HK-2 (cell line): Measurements from ENCODE around the gene ARL4A.
"Not testable (repeated sequence)": the region's sequence is repeated elsewhere in the genome, so short reads cannot be mapped to it uniquely, and the experiment has no call there.

Experiments
- DNase-seq: peaks from one replicate; pipeline ENCODE4 v3.0.0-alpha.2; 2018; ENCODE audit not compliant: unreplicated experiment

The ARL4A gene

DNA sequence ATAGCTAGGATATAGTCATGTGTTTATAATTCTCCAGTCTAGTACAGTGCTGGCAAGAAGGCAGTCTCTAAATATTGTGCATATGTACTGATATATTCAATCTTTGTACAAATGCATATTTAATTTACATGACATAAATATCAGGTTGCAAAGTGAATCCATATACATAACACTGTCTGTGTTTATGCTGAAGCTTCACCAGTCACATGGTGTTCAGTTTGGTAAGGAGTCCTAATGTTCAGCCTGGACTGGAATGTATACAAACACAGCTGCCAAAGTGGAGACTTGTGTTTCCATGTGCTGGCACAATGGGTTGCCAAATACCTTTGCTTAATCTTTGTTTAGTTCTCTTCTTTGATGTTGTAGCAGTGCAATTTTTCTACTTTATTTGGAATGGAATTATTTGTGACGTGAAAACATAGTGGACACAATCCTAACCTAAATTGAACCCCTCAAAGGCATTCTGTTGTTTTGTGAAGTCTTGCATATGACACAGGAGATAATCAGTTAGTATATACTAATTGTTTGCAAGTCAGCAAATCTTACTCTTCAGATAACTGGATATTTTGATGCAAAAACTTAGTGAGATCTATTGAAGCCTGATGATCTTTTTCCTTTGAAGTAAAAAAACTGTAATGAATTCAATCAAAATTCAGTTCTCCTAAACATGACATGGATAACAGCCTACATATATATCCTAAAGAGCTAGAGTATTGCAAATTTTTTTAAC lies 17.3 kb upstream of the ARL4A start:
- DNase-seq, result no peak

DNA sequence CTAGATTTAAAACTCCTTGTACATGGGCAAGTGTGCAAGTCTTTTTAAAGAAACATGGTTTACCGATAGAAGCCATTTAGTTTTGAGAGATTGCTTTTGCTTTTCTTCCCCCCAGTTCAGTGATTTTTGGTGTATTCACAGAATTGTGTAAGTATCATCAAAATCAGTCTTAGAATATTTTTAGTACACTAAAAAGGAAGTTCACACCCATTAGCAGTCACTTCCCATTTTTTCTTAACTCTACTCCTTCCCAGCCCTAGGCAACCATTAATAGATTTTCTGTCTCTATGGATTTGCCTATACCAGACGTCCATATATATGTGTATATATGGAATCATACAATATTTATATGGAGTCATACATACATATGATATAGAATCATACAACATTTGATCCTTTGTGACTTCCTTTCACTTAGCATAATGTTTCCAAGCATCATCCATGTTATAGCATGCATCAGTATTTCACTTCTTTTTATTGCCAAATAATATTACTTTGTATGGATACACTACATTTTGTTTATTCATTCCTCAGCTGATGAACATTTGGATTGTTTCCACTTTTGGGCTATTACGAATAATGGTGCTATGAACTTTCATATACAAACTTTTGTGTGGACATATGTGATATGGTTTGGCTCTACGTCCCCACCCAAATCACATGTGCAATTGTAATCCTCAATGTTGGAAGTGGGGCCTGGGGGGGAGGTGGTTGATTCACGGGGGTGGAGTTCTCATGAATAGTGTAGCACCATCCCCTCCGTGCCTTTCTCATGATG lies 16.5 kb upstream of the ARL4A start:
- no peak for DNase-seq

DNA sequence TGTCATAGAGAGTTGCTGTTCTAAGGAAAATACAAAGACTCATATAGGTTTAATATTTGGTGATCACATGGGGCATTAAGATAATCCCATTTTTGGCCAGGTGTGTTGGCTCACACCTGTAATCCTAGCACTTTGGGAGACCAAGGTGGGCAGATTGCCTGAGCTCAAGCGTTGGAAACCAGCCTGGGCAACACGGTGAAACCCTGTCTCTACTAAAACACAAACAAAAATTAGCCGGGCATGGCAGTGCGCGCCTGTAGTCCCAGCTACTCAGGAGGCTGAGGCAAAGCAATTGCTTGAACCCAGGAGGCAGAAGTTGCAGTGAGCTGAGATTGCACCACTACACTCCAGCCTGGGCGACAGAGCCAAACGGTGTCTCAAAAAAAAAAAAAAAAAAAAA lies 14.0 kb upstream of the ARL4A start:
- not testable (repeated sequence) for DNase-seq

DNA sequence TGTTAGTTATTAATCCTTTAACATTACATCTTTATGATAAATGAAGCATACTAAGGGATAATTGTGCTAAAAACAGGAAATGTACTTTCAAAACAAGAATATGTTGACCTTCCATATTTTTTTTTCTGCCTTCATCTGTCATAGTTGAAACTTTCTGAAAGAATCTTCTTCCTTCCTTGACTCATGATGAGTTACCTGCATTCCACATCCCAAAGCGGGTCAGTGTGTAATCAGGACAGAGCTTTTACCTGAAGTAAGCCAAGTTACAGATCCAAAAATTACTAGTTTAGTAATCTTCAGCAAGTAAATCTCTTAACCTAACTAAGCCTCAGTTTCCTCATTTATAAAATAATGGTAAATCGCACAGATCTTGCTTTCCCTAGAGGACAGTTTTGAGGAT lies 13.4 kb upstream of the ARL4A start:
- no peak for DNase-seq

DNA sequence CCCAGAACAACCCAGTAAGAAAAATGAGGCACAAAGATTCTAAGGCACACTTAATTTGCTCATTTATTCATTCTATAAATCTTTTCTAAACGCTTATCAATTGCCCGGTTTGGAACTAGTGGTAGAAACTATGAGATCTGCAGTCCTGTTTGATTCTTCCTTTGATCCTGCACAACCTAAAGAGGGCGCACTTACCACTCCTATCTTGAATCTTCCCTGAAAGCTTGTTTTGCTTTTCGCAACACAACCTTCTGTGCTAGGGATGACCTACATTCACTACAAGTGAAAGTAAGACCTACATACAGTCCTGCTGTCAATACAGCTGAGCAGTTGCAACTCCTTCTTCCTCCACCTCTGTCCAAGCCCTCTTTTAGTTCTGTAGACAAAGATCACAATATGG lies 12.6 kb upstream of the ARL4A start:
- DNase-seq, result no peak

DNA sequence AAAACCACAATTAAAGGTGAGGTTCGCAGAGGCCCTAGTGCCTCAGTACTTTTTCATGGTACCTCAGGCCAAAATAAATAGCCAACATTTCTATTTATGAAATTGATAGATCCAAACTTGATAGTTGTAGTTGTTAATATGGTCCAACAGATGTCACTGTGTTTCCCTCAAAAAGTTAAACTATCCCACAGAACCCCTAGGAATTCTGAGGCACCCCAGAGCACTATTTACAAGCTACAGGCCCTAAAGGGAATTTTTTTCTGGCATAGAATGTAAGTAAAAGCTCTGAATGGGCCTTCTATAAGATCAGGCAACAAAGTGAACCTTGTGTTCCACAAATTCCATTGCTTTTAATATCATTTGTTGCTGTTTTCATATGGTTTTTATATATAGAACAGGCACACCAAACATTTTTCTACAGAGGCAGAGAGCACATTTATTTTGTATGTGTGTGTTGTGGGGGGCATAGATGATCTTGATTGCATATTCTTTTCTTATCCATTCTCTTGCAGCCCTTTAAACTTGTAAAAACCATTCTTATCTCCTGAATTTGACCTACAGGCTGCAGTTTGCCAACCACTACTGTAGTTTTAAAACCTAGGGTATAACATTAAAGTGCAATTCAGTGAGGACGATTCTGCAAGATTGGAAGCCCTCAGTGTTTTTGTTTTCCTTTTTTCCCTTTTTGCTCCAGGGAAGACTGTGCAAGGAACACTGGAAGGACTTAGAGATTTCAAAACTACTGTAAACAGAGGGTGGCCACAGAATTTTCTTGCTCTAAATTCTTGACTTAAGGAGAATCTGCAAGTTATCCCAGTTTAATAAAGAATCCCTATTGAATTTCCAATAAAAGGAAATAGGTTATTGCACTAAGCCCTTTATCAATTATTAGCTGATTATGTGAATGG lies 3.5 kb upstream of the ARL4A start:
- DNase-seq, result no peak

DNA sequence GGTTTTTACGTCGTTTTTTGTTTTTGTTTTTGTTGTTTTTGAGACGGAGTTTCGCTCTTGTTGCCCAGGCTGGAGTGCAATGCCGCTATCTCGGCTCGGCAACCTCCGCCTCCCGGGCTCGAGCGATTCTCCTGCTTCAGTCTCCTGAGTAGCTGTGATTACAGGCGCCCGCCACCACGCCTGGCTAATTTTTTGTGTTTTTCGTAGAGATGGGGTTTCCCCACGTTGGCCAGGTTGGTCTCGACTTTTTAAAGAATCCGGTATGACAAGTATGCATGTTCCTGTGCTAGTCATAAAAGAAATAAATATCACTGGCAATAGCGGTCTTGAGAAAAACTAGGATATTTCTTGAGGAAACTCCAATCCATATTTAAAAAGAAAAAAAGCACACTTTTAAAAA lies 2.7 kb upstream of the ARL4A start:
- no peak for DNase-seq

DNA sequence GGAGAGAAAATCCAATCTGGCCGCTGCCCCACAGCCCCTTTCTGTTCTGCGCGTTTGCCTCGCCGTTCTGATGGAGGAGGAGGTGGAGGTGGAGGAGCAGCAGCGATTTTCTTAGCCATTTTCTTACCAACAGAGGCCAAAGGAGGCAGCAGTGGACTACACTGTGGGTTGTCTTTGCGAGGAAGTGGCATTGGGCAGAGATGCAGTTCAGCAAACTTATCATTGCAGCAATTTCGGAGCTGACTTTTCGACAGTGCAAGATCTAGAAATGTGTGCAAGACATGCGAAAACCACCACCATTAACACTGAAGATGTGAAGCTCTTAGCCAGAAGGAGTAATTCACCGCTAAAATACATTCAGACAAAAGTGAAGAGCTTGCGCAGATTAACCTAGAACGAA lies 1.9 kb upstream of the ARL4A start:
- DNase-seq, result no peak

DNA sequence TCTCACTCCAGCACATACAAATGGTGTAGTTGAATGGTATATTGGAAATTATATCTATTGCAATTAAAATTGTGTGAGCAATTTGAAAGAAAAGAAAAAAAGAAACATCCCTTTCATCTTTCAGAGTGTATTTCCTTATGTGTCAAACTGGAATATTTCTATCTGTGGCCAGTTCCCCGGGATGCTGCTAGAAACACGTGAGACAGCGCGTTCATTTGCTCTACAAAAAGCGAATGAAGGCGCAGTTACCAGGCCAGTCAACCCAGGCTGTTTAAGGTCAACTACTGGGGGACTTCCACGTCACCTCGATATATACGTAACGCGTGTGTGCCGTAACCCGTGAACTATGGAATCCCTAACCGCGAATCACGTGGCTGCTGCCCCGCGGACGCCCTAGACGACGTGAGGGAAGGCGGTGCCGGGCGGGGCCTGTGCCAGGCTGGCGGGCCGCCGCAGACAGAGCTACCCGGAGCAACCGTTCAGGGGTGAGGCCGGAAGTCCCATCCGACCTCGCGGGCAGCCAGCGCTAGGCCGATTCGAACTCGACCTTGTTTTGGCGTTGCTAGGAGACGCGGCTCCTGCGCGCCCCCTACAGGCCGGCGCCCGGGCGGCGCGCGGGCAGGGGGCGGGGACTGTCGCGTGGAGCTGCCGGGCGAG lies 1.1 kb upstream of the ARL4A start:
- DNase-seq, result peak; percentile 99

DNA sequence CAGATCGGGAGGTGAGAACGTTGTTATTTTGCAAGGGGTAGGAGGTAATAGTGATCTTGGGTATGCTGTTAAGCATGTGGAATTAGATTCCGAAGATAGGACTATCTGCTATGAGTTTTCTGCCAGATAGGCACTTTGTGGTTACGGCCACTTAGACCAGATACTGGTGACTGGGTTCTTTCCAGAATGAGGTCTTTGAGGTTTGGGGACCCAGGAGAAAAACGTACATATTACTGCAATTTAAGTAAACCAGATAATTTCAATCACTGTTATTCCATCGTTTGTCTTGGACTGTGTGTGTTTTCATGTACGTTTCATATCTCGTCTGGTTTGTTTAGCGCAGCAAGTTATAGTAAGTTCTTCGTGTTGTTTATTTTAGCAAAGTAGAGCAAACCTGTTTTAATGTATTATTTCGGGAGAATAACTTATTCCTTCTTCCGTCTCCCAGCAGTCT lies 312 bp downstream of the ARL4A start:
- no peak for DNase-seq

DNA sequence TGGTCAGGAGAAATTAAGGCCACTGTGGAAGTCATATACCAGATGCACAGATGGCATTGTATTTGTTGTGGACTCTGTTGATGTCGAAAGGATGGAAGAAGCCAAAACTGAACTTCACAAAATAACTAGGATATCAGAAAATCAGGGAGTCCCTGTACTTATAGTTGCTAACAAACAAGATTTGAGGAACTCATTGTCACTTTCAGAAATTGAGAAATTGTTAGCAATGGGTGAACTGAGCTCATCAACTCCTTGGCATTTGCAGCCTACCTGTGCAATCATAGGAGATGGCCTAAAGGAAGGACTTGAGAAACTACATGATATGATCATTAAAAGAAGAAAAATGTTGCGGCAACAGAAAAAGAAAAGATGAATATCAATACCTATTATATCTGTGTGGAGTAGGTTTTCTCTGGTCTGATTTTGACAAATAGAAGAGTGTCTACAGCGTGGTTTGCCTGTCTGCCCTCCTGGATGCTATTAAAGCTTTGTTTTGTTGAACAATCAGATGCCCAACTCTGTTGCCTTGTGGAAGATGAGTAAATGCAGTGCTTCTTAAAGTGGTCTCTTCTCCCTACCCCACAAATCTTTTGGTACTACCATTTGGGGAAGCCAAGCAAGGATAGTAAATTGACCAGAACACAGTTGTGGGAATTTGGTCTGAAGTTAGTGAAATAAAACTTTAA lies 1.2 kb downstream of the ARL4A start:
- not testable (repeated sequence) for DNase-seq

DNA sequence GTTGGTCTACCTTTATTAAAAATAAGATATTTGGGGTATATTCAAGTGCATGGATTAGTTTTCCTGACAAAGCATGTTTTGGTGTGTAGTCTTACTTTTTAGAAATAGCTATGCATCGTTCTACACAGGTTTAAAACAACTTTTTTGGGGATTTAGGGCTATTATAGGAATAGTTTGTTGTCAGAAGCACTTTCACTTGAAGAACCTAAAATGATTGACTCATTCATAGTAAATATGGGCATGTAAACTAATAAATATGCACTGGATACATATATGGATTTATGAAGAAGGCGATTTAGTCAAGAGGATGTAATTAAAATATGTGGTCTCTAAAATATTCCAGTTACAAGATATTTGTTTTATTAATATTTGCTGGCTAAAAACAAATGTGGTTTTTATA lies 2.0 kb downstream of the ARL4A start:
- no peak for DNase-seq

DNA sequence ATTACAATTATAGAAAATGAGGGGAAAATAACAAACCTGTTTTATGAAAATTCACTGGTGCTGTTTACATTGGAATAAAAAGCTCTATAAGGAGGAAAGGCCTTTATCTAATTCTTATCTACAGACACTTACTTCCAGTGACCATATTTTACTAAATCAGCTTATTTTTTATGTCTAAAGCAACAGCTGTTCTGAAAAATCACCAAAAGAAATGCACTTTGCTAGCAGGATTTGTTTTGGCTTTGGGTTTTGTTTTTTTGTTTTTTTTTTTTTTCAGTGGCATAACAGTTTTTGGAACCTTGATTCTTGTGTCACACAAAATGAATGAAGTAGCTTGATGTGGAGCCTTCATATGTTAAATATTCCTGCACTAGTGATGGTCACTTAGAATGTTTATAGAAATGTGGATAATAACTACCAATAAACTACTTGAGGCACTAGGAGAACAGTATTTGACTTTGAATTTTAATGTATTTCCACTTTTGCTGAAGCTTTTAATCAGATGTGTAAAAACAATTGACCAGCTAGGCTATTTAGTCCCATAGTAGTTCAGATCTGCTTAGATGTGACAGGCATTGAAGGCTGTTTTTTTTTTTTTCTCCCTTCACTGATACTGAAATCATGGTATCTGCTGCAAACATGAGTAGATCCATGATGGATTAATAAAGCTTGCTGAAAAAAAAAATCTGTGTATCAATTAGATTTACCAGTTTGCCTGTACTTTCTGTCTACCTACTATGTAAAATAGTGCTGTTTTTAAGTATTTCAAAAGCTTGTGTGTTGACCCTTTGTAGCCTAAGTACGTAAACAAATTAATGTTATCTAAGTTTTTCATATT lies 2.8 kb downstream of the ARL4A start:
- no peak for DNase-seq

DNA sequence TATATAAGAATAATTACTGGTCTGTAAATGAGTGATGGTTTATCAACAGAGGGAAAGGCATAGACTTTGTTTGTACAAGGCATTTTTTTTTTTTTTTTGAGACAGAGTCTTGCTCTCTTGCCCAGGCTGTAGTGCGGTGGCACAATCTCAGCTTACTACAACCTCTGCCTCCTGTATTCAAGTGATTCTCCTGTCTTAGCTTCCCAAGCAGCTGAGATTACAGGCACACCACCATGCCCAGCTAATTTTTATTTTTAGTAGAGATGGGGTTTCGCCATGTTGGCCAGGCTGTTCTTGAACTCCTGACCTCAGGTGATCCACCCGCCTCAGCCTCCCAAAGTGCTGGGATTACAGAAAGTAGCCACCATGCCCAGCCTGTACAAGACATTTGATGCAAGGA lies 4.0 kb downstream of the ARL4A start:
- not testable (repeated sequence) for DNase-seq

DNA sequence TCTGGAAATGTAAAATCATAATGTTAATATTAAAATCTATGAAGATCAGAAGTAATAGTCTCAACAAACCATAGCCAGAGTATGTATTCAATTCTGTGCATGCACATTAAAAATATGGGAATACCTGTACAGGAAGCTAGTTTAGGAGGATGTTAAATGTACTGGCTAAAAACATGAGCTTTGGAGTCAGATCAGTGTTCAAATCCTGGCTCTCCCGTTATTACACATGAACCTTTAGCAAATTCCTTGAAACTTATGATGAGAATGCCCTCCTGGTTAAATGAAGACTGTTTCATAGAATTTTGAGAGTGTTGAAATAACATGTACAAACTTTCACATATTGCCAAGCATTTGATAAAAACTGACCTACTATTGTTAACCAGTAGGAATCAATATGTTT lies 4.6 kb downstream of the ARL4A start:
- DNase-seq, result no peak

DNA sequence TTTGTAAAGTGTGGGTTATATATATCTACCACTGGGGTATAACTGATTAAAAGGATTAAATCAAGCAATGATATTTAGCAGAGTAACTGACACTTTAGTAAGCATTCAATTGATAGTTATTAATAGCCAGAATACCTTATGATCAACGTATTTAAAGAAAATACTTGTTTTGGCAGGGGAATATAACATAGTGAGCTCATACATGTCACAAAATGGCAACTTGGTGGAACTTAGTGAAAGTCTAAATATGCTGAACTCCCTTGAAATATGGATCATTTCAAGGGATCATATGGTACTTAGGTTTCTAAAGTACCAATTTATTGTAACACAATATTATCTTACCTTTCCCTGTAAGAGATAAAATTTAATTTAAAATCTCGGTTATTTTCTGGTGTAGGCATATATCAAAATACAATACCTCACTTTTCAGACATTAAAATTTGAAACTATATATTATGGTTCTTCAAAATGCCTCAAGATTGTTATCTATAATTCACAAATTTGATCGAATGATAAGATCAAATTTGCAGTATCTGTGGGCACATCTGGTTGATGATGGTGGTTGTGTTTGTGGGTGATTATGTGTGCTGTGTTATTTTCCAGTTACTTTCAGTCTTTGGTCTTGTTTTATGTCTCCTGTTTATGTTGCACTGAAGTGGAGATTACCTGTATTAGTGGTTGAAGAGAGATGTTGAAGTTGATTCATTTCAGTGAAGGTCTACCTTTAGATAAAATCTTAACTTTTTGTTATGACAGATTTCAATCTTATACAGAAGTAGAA lies 5.2 kb downstream of the ARL4A start:
- DNase-seq, result no peak

DNA sequence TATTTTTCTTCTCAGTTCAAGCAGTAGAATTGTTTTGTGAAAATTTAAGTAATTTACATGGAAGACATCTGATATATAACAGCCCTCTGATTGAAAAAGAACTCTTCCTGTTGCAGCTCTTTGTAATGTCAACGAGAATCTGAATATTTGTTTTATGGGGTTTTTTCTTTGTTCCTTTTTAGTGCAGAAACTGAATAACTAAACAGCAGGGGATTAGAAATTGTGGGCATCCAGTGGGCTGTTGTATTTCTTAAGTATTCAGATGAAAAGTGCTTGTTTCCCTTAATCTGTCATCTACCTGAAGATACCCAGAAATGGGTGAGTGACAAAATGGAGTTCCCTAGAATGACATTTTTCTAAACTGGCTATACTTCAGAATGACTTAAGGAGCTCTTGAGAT lies 7.4 kb downstream of the ARL4A start:
- DNase-seq, result no peak

DNA sequence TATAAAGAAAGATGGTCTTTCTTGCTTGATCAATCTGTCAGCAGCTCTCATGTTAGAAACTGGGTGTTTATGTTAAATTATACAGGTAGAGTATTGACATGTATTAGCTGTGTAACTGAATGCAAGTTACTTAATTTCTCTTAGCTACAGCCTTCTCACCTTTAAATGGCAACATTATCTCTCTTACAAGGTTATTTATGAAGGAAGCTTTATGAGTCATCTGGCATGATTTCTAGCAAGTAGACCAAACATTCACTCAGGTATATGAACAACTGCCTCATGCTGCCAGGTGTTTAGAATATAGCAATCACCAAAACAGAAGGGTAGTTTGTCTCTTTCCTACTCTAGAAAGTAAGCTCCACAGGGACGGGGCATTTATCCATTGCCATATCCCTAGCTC lies 8.5 kb downstream of the ARL4A start:
- DNase-seq, result no peak

DNA sequence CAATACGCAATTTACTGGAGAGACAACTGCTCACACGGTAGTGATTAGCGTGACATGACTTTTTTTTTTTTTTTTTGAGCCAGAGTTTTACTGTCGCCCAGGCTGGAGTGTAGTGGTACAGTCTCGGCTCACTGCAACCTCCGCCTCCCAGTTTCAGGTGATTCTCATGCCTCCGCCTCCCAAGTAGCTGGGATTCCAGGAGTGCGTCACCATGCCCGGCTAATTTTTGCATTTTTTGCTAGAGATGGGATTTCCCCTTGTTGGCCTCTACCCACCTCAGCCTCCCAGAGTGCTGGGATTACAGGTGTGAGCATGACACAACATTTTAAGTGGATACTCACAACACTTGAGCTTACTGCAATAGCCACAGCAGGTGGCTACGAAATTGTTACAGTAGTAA lies 11.9 kb downstream of the ARL4A start:
- no peak for DNase-seq

DNA sequence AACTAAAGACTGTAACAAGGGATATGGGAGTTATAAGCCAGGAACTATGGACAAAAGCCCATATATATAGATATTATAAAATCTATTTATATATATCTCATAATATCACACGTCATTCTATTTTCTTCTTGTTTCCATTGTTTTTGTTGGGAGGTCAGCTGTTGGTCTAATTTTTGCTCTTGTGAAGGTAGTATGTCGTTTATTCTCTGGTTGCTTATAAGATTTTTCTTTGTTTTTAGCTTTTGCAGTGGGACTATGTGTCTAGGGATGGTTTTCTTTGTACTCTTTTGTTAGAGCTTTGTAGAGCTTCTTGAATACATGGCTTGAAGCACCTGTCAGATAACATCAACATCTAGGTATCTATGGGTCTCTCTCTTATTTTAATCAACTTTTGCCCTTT lies 14.0 kb downstream of the ARL4A start:
- no peak for DNase-seq
